ENCODE results near the gene ABCG1.

The ABCG1 gene

GRCh38 chr21:42308914-42309752, 90.2 kb downstream of the ABCG1 start:
- DNase-seq, result peak; percentile 12

DNA sequence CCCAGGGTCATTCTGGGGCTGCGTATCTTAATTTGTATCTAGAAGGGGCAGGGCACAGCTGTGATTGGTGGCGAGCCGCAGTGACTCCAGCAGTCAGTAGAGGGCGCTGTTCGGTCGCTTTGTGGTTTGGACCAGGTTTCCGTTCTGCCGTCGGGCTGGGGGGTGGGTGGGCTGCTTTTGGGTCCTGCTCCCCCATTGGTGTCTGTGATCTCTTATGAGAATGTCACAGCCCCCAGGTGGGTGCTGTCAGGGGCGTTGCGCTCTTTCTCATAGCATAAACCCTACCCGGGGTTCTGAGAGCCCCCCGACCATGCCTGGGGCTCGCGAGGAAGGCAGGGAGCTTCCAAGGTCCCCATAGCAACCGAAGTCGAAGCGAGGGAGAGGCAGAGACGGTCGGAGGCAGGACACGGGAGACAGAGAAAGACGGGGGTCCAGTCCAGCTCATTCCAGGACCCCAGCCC, 90.8 kb downstream of the ABCG1 start:
- DNase-seq, result peak; percentile 54

GRCh38 chr21:42310411-42311001, 91.6 kb downstream of the ABCG1 start:
- no peak for DNase-seq

DNA sequence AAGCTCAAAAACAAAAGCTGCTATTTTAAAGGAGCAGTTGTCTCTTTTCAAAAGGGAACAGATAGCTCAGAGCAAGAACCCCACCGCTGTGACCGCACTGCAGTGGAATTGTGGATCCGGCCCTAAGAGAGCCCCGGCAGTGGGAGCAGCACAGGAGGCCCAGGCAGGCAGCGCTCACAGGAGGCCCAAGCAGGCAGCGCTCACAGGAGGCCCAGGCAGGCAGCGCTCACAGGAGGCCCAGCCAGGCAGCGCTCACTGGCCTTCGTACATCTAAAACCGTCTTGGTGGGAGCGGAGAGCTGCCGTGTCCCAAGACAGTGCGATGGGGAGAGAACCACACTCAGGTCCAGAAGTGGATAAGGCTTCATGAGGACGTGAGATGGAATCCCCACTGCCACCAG, 92.2 kb downstream of the ABCG1 start:
- DNase-seq, result no peak

DNA sequence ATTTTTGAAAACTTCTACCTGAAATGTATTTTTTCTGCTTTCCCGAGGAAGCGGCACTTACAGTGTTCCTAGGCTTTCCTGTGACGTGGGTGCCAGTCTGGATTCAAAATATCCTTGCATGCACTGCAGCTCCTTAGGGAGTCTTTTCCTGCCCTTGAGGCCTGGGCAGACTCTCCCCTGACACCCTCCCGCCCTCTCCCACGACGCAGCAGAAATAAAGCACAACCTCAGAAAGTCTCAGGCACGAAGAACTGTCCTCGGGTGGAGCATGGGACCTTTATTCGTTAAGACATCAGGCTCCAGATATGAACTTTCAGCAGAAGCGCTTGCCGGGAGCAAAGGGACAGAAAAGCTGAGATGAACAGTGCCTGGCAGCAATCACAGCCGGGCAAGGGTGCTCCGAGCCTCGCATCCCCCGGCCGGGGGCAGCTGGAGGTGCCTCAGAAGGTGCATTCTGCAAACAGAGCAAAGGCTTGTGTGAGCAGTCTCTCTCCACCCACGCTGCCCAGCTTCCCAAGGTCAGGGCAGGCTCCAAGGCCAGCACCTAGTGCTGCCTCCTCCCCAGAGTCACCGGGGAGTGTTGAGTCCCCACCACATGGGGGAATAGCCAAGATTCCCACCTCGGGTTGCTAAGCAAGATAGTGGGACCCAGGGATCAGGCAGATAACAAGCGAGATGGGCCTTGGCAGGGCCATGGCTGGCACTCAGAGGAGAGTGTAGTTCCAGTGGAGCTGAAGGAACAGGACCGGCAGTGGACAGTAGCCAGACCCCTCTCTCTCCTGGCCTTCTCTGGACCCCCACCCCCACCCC, 93.1 kb downstream of the ABCG1 start:
- DNase-seq, result no peak

DNA sequence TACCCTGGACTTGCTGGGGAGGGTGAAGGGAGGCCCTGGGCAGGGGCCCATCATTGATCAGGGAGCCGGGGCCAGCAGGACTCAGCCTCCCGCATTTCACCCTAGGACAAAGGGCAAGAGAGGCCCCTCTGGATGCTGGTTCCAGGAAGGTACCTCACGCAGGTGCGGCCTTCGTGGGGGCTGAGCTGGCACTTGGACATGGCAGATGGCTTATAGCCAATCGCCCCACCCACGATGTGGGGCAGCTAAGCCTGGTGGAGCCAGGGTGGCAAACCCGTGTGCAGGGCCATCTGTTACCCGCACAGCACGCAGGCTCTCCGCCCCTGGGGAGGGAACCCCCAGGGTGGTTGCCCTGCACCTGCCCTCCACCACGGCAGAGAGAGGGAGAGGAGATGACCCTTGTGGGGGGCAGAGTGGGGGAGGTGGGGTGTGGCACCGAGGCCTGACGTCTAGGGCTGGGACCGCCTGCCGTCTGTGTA, 93.7 kb downstream of the ABCG1 start:
- peak; percentile 42 for DNase-seq

DNA sequence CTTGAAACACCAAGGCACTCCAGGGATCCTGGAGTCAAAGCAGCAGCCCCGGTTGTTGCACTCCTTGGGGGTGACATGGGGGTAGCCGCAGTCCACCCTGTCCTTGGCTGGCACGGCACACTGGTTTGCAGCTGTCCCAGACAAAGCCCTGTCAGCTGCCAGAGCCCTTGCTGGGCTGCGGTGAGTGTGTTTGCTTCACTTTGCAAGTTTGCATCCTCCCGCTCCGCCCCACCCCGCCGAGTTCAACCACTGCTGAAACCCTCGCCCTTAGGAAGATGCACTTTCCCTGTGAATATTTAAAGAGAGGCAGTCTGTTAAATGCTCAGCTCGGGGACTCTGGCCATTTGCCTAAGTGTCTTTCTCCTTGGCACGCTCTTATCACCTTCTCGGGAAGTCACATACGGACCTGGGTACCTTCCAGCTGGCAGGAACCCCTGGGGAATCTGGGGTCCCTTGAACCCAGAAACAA, 94.6 kb downstream of the ABCG1 start:
- DNase-seq, result peak; percentile 89

GRCh38 chr21:42314616-42315295, 95.8 kb downstream of the ABCG1 start:
- peak; percentile 20 for DNase-seq

GRCh38 chr21:42315296-42315891, 96.5 kb downstream of the ABCG1 start, which contains the start of gene TFF3:
Gene TFF3, minus strand, starts transcription at chr21:42315409. Its CDS starts 35 bp downstream, at chr21:42315374.
- peak; percentile 97 for DNase-seq

DNA sequence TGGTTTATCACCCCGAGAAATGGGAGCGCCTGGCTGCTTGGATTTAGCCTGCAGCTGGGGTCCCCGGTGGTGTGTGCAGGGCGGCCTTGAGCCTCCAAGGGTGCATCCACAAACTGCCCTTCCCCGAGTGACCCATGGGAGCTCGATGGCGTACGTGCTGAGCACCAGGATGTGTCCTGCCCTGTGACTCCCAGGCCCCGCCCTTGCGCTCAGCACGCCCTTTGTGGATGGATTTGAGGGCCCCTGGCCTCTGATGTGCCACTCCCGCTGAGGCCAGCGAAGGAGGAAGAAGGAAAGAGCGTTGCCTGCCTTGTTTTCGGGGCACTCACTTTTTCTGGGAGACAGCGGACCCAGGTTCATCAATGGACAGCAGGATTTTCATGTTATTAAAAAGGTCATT, 98.0 kb downstream of the ABCG1 start:
- peak; percentile 83 for DNase-seq

GRCh38 chr21:42317341-42317741, 98.4 kb downstream of the ABCG1 start:
- peak; percentile 94 for DNase-seq

- DNase-seq, result peak; percentile 65
These were observed 99.1 kb downstream of the ABCG1 start for GRCh38 chr21:42317826-42318746.

- DNase-seq, result no peak
These were observed 100.4 kb downstream of the ABCG1 start for GRCh38 chr21:42319376-42319775.

- peak; percentile 9 for DNase-seq
These were observed 101.1 kb downstream of the ABCG1 start for GRCh38 chr21:42319851-42320572.

DNA sequence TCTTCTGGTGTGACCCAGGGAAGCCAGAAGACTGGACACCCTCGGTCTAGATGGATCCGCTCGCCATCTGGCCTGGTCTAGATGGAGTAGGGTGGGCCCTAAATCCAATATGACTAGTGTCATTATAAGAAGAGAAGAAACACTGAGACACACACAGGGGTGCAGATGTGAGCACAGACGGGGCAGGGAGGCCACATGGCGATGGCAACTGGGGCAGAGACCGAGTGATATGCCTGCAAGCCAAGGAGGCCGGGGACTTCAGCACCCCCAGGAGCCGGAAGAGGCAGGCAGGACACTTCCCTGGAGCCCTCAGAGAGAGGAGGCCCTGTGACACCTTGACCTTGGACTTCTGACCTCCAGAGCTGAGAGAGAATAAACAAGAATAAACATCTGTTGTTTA, 101.9 kb downstream of the ABCG1 start:
- no peak for DNase-seq

GRCh38 chr21:42321231-42321630, 102.3 kb downstream of the ABCG1 start:
- no peak for DNase-seq

DNA sequence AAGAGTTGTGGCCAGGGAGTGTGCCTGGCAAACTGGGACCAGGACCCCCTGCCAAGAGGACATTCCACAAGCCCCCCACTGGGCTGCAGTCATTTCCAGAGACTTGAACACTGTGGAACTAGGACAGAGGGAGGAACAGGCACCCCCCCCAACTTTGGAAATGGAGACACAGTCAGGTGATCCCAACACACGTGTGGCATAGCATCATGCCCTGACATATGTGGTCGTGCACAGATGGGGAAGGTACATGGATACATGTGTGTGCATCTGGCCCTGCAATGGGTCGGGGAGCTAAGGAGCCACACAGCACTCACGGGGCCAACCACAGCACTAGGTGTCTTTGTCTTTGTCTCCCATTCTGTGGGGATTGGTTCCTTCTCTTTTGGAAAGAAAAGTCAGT, 102.9 kb downstream of the ABCG1 start:
- DNase-seq, result no peak

- DNase-seq, result no peak
These were observed 106.0 kb downstream of the ABCG1 start for GRCh38 chr21:42324896-42325295.

DNA sequence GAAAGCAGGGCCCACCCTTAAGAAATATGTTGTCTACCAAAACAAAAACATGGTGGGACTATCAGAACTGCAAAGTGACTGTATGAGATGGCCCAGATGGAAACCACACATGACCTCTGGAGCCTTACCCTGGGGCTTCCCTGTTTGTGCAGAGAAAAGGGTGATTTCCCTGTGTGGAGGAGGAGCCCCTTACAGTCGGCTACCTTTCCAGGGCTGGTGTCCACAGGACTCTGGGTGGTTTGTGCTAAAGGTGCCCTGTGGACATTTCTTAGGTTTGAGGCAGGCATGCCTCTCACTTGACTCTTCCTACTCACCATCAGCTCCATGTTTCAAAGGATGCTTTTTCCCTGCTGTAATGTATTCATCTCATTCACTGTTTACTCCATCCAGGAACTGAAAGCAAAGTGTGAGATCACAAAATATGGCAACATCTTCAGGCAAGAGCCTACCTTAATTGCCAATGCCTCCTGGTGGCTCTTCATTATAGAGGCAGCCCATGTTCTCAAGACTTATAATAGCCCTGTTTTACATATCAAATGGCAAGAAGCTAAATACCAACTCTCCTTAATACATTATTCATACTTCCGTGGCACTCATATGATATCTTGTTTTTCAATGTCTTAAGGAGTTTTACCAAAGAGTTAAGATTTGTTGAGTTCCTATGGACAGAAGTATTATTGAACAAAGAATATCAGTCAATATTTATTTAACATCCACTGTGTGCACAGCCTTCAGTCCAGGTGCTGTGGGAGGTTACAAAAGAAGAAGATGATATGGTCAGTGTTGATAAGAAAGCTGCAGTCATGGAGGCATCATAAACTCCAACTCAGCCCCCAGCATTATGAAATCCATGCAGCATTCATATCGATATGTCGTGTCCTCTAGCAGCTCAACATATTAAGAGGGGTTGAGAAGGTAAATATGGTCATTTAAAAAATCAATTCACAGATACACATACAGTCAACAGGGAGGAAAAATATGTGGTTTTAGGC, 111.7 kb downstream of the ABCG1 start:
- DNase-seq, result peak; percentile 62

All from NCI-H146 (cell line).